GM23248 (cell line): Measurements from ENCODE around the gene NDFIP2. TPM values are rescaled to one million over a fixed set of nuclear protein-coding genes. Genes with fewer than 3 reads are reported as not detected.

Experiments
- DNase-seq: peaks from one replicate; pipeline ENCODE4 v3.0.0-alpha.2; 2015
- H2AFZ ChIP-seq: fragments of 200-600 bp; sonication (generic); 2 replicates; pipeline ENCODE4 v1.6.1; 2016; ENCODE audit warnings: antibody characterized with exemption
- H3F3A ChIP-seq: fragments of 200-600 bp; sonication (generic); 2 replicates; pipeline ENCODE4 v1.6.1; 2016; ENCODE audit warnings: mild to moderate bottlenecking, antibody characterized with exemption, mixed run types; ENCODE audit not compliant: insufficient read depth
- H3K27ac ChIP-seq: fragments of 200-600 bp; sonication (generic); 2 replicates; pipeline ENCODE4 v1.5.1; 2016; ENCODE audit warnings: mild to moderate bottlenecking
- H3K27me3 ChIP-seq: fragments of 200-600 bp; sonication (generic); replicated peaks from 2 replicates; pipeline ENCODE4 v1.6.1; 2016; ENCODE audit warnings: mild to moderate bottlenecking; ENCODE audit not compliant: insufficient read depth
- H3K36me3 ChIP-seq: fragments of 200-600 bp; sonication (generic); 2 replicates; pipeline ENCODE4 v1.6.1; 2016; ENCODE audit warnings: low read depth, mild to moderate bottlenecking
- H3K4me1 ChIP-seq: fragments of 200-600 bp; sonication (generic); 2 replicates; pipeline ENCODE4 v1.6.1; 2016; ENCODE audit warnings: mild to moderate bottlenecking; ENCODE audit not compliant: insufficient read depth
- H3K4me2 ChIP-seq: fragments of 200-600 bp; sonication (generic); one replicate; pipeline ENCODE4 v1.6.1; 2016; ENCODE audit warnings: mild to moderate bottlenecking; ENCODE audit not compliant: unreplicated experiment
- H3K4me3 ChIP-seq: fragments of 200-600 bp; sonication (generic); 2 replicates; pipeline ENCODE4 v1.5.1; 2016; ENCODE audit warnings: mild to moderate bottlenecking
- H3K79me2 ChIP-seq: fragments of 200-600 bp; sonication (generic); 2 replicates; pipeline ENCODE4 v1.6.1; 2016; ENCODE audit warnings: mild to moderate bottlenecking; ENCODE audit not compliant: insufficient read depth
- H3K9ac ChIP-seq: fragments of 200-600 bp; sonication (generic); 2 replicates; pipeline ENCODE4 v1.6.1; 2016; ENCODE audit warnings: mild to moderate bottlenecking
- H3K9me2 ChIP-seq: fragments of 200-600 bp; sonication (generic); 2 replicates; pipeline ENCODE4 v1.6.1; 2016; ENCODE audit warnings: mixed run types, mild to moderate bottlenecking, moderate library complexity; ENCODE audit not compliant: insufficient read depth
- H3K9me3 ChIP-seq: fragments of 200-600 bp; sonication (generic); one replicate; pipeline ENCODE4 v1.6.1; 2017; ENCODE audit warnings: low read depth
- H4K20me1 ChIP-seq: fragments of 200-600 bp; sonication (generic); 2 replicates; pipeline ENCODE4 v1.6.0; 2016; ENCODE audit not compliant: insufficient read depth
- EZH2 ChIP-seq: fragments of 200-600 bp; sonication (generic); IDR thresholded peaks from 2 replicates; pipeline ENCODE4 v1.6.1; 2018; ENCODE audit warnings: antibody characterized with exemption, mild to moderate bottlenecking; ENCODE audit not compliant: insufficient read depth, poor library complexity, severe bottlenecking
- EZH2phosphoT487 ChIP-seq: fragments of 200-600 bp; sonication (generic); IDR thresholded peaks from 2 replicates; pipeline ENCODE4 v1.6.1; 2018; ENCODE audit warnings: antibody characterized with exemption, moderate library complexity, mild to moderate bottlenecking, low read depth; ENCODE audit not compliant: insufficient read depth
- WGBS, 2 experiments: methylation state at CpG; one replicate each; pipeline ENCODE4 v1.1.6; 2015 to 2017; ENCODE audit warnings: low lambda C conversion rate in 2 of 2, low coverage in 1 of 2; ENCODE audit errors: missing lambda C conversion rate in 2 of 2; 5-methylcytosine and 5-hydroxymethylcytosine counted together
- in situ Hi-C: fragments of 300-500 bp; cut with MboI; formaldehyde crosslinking; loops from 2 replicates; pipeline ENCODE4 v1.15.0; 2020
- polyA plus RNA-seq: library from polyadenylated mRNA; unstranded; fragments of >200 nt; fragmentation: Nextera tagmentation; extraction: Ambion mirVana; gene quantifications from 2 replicates; pipeline ENCODE4 v1.2.1, GENCODE V29; 2016
- total RNA-seq: library from RNA; depleted of rRNA; stranded (reverse); fragments of >200 nt; shearing (Covaris generic); gene quantifications from 2 replicates; pipeline ENCODE4 v1.2.3, GENCODE V29; 2014

NDFIP2 gene
- total and polyA plus RNA-seq, 2 experiments from 2014 or later = 98.1 to 109 TPM

- H3K4me3 ChIP-seq = no peak overlapping the region
- H2AFZ ChIP-seq = 0 out of 2 replicates have a peak overlapping the region, but pooled peaks have one; percentile 18
- peaks cover 21% of the 10 kb centered on the region for H3F3A ChIP-seq
- no peaks in the 10 kb centered on the region for H3K27me3 ChIP-seq
- H3K4me1 ChIP-seq = peaks cover 34% of the 10 kb centered on the region
- H3K9me2 ChIP-seq = no peaks in the 10 kb centered on the region
- H3K9me3 ChIP-seq = no peaks in the 10 kb centered on the region
- no peaks in the 10 kb centered on the region for H3K36me3 ChIP-seq
- H3K4me2 ChIP-seq = no peak overlapping the region
- no peaks in the 10 kb centered on the region for H4K20me1 ChIP-seq
- WGBS, 2 experiments = 38 to 41% methylated on average over 2 of the region's 2 CpGs
- H3K9ac ChIP-seq = 0 out of 2 replicates have a peak overlapping the region, but pooled peaks have one; percentile 1
- no peaks in the 10 kb centered on the region for H3K79me2 ChIP-seq
- DNase-seq = no peak
- TF ChIP-seq EZH2 = no peak
- no peak for TF ChIP-seq EZH2phosphoT487
- peak overlapping the region; percentile 12; the same call in 1 of the 2 replicates for H3K27ac ChIP-seq
- in situ Hi-C loops = no loop called here
Observed at GRCh38 chr13:79458436-79458835, 22.5 kb upstream of the NDFIP2 start.

GRCh38 chr13:79459906-79460305 is 21.0 kb upstream of the NDFIP2 start:
- Histone ChIP-seq H3K79me2 (no peaks in the 10 kb centered on the region), H3K9me2 (no peaks in the 10 kb centered on the region), H3K9ac (no peak overlapping the region), H2AFZ (no peak overlapping the region), H3K4me1 (peaks cover 34% of the 10 kb centered on the region), H3K9me3 (no peaks in the 10 kb centered on the region), H4K20me1 (no peaks in the 10 kb centered on the region), H3K4me2 (no peak overlapping the region), H3K4me3 (no peak overlapping the region), H3K27me3 (no peaks in the 10 kb centered on the region), H3K27ac (no peak overlapping the region), H3F3A (peaks cover 21% of the 10 kb centered on the region), H3K36me3 (no peaks in the 10 kb centered on the region)
- WGBS, 2 experiments = 47 to 52% methylated on average over 3 of the region's 3 CpGs
- in situ Hi-C loops = no loop called here
- TF ChIP-seq EZH2phosphoT487 = no peak
- TF ChIP-seq EZH2 = no peak
- DNase-seq = no peak

DNA sequence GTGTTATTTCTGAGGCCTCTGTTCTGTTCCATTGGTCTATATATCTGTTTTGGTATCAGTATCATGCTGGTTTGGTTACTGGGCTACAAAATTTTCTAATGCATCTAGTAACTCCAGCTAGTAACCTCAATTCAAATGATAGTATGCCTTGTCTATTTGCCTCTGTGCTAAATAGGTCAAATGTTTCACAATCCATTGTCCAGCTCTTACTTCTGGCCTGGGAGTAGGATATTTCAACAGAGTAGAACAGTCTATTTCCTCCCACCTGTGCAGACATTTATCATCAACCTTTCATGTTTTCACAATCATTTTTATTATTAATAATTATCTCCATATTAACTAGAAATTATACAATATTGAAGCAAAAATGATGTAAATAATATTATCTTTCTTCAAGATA is 18.1 kb upstream of the NDFIP2 start:
- Histone ChIP-seq H3K36me3 (no peaks in the 10 kb centered on the region), H3K4me2 (no peak overlapping the region), H4K20me1 (no peaks in the 10 kb centered on the region), H3F3A (no peaks in the 10 kb centered on the region), H3K27ac (no peak overlapping the region), H3K79me2 (no peaks in the 10 kb centered on the region), H3K27me3 (no peaks in the 10 kb centered on the region), H3K9me2 (no peaks in the 10 kb centered on the region), H3K4me1 (peaks cover 9% of the 10 kb centered on the region), H3K9ac (no peak overlapping the region), H3K9me3 (no peaks in the 10 kb centered on the region), H2AFZ (no peak overlapping the region), H3K4me3 (no peak overlapping the region)
- in situ Hi-C loops = no loop called here
- no peak for TF ChIP-seq EZH2phosphoT487
- TF ChIP-seq EZH2 = no peak
- no peak for DNase-seq

- no peak for DNase-seq
- H3K27ac ChIP-seq = no peak overlapping the region
- H3K9ac ChIP-seq = no peak overlapping the region
- H3K79me2 ChIP-seq = no peaks in the 10 kb centered on the region
- no peaks in the 10 kb centered on the region for H3K36me3 ChIP-seq
- no peaks in the 10 kb centered on the region for H3K9me3 ChIP-seq
- no peaks in the 10 kb centered on the region for H3F3A ChIP-seq
- peaks cover 3% of the 10 kb centered on the region; the same call in 1 of the 2 replicates for H3K4me1 ChIP-seq
- WGBS, 2 experiments = 94 to 98% methylated on average over 1 of the region's 1 CpG
- H2AFZ ChIP-seq = no peak overlapping the region
- no peaks in the 10 kb centered on the region for H4K20me1 ChIP-seq
- no peak overlapping the region for H3K4me3 ChIP-seq
- no peak overlapping the region for H3K4me2 ChIP-seq
- in situ Hi-C loops = no loop called here
- no peaks in the 10 kb centered on the region for H3K27me3 ChIP-seq
- no peak for TF ChIP-seq EZH2
- TF ChIP-seq EZH2phosphoT487 = no peak
- H3K9me2 ChIP-seq = no peaks in the 10 kb centered on the region
Observed at GRCh38 chr13:79463604-79464003, 17.4 kb upstream of the NDFIP2 start.

DNA sequence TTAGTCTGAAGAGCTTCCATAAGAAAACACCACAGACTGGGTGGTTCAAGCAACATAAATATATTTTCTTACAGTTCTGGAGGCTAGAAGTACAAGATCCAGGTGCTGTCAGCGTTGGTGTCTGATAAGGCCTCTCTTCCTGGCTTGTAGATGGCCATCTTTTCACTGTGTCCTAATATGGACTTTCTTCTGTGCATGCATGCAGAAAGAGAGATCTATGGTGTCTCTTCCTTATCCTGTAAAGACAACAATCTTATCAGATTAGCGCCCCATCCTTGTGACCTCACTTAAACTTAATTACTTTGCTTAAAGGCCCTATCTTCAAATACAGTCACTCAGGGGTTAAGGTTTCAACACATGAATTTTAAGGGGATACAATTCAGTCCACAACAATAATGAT is 14.1 kb upstream of the NDFIP2 start:
- 88 to 90% methylated on average over 2 of the region's 2 CpGs for WGBS, 2 experiments
- in situ Hi-C loops = no loop called here
- H3K36me3 ChIP-seq = no peaks in the 10 kb centered on the region
- H3K9me2 ChIP-seq = no peaks in the 10 kb centered on the region
- H3K4me3 ChIP-seq = no peak overlapping the region
- H3K9me3 ChIP-seq = no peaks in the 10 kb centered on the region
- H3K4me2 ChIP-seq = no peak overlapping the region
- no peak overlapping the region for H2AFZ ChIP-seq
- no peaks in the 10 kb centered on the region for H3K4me1 ChIP-seq
- no peak overlapping the region for H3K9ac ChIP-seq
- H3F3A ChIP-seq = no peaks in the 10 kb centered on the region
- H3K79me2 ChIP-seq = no peaks in the 10 kb centered on the region
- no peaks in the 10 kb centered on the region for H3K27me3 ChIP-seq
- DNase-seq = no peak
- no peaks in the 10 kb centered on the region for H4K20me1 ChIP-seq
- TF ChIP-seq EZH2phosphoT487 (no peak), EZH2 (no peak)
- H3K27ac ChIP-seq = no peak overlapping the region
